Hepatocyte (in vitro differentiated cells): ENCODE data around the gene SLC22A12. TPM values are rescaled to one million over a fixed set of nuclear protein-coding genes. Genes with fewer than 3 reads are reported as not detected.

Source experiments
- DNase-seq: peaks from one replicate; pipeline ENCODE4 v3.0.0-alpha.2; 2016; ENCODE audit warnings: low spot score
- H2AFZ ChIP-seq: fragments of 200-600 bp; sonication (generic); 2 replicates; pipeline ENCODE4 v1.6.0; 2016; ENCODE audit warnings: antibody characterized with exemption, mild to moderate bottlenecking
- H3K27ac ChIP-seq: fragments of 200-600 bp; sonication (generic); 2 replicates; pipeline ENCODE4 v1.5.1; 2016; ENCODE audit warnings: mild to moderate bottlenecking
- H3K27me3 ChIP-seq: fragments of 200-600 bp; sonication (generic); 2 replicates; pipeline ENCODE4 v1.6.1; 2016
- H3K36me3 ChIP-seq: fragments of 200-600 bp; sonication (generic); replicated peaks from 2 replicates; pipeline ENCODE4 v1.5.1; 2016; ENCODE audit warnings: low read depth; ENCODE audit not compliant: insufficient read depth
- H3K4me1 ChIP-seq: fragments of 200-600 bp; sonication (generic); 2 replicates; pipeline ENCODE4 v1.5.1; 2016; ENCODE audit warnings: mild to moderate bottlenecking, moderate library complexity; ENCODE audit not compliant: insufficient read depth
- H3K4me2 ChIP-seq: fragments of 200-600 bp; sonication (generic); 2 replicates; pipeline ENCODE4 v1.6.0; 2016
- H3K4me3 ChIP-seq: fragments of 200-600 bp; sonication (generic); 2 replicates; pipeline ENCODE4 v1.5.1; 2016; ENCODE audit warnings: mild to moderate bottlenecking
- H3K79me2 ChIP-seq: fragments of 200-600 bp; sonication (generic); 2 replicates; pipeline ENCODE4 v1.6.0; 2017; ENCODE audit warnings: mild to moderate bottlenecking
- H3K9me2 ChIP-seq: fragments of 200-600 bp; sonication (generic); replicated peaks from 2 replicates; pipeline ENCODE4 v1.6.0; 2017; ENCODE audit warnings: mild to moderate bottlenecking; ENCODE audit not compliant: insufficient read depth
- H3K9me3 ChIP-seq: fragments of 200-600 bp; sonication (generic); 2 replicates; pipeline ENCODE4 v1.5.1; 2016; ENCODE audit warnings: low read depth, mild to moderate bottlenecking
- H4K20me1 ChIP-seq: fragments of 200-600 bp; sonication (generic); 2 replicates; pipeline ENCODE4 v1.6.0; 2016; ENCODE audit warnings: mild to moderate bottlenecking; ENCODE audit not compliant: insufficient read depth, poor library complexity, severe bottlenecking
- EZH2 ChIP-seq: fragments of 200-600 bp; sonication (generic); IDR thresholded peaks from 2 replicates; pipeline ENCODE4 v1.6.1; 2016; ENCODE audit warnings: antibody characterized with exemption, mild to moderate bottlenecking, borderline replicate concordance
- EZH2phosphoT487 ChIP-seq: fragments of 200-600 bp; sonication (generic); IDR thresholded peaks from one replicate; pipeline ENCODE4 v1.6.1; 2018; ENCODE audit warnings: antibody characterized with exemption, mild to moderate bottlenecking, low read depth, moderate library complexity; ENCODE audit not compliant: unreplicated experiment, severe bottlenecking
- WGBS: methylation state at CpG from one replicate; pipeline ENCODE4 v1.1.6; 2016; ENCODE audit warnings: low lambda C conversion rate; ENCODE audit errors: missing lambda C conversion rate; 5-methylcytosine and 5-hydroxymethylcytosine counted together
- polyA plus RNA-seq: library from polyadenylated mRNA; unstranded; fragments of >200 nt; fragmentation: Nextera tagmentation; extraction: Ambion mirVana; gene quantifications from 2 replicates; pipeline ENCODE4 v1.2.1, GENCODE V29; 2016
- total RNA-seq: library from RNA; depleted of rRNA; stranded (reverse); fragments of >200 nt; gene quantifications from 2 replicates; pipeline ENCODE4 v1.2.3, GENCODE V29; 2014
- TF ChIP-seq, protein P1 (sequence below): fragments of 200-600 bp; sonication (generic); IDR thresholded peaks from 2 replicates; pipeline ENCODE4 v1.5.1; 2016; ENCODE audit warnings: antibody characterized with exemption, mild to moderate bottlenecking; ENCODE audit not compliant: poor library complexity

Gene SLC22A12
- total and polyA plus RNA-seq, 2 experiments from 2014 or later, result 0.11 TPM; not detected in 1

DNA sequence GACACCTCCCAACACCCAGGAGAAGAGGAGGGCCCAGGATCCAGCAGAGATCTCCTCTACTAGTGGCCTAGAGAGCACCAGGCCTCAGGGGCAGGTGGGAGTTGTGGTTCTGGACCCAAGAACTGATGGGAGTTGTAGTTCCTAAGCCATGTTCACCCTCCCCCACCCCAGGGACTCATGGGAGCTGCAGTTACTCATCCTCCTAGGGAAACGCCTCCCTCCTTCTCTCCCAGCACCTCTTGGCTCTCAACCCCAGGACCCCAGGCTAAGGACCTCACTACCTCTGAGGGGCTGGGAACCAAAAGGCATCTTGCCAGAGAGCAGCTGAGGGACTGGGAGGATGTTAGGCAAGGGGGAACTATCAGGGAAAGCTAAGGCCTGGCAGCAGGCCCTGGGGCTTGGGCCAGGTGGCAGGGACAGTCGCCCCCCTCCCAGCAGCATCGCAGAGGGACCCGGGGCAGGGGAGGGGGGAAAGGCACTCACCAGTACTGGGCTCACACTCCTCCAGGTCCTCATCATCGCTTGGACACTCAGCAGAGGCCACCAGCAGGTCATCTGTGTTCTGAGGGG is 28.9 kb downstream of the SLC22A12 start:
- peak overlapping the region; percentile 84 for H3K27ac ChIP-seq
- no peak overlapping the region for H3K4me3 ChIP-seq
- WGBS, result 87% methylated on average over 5 of the region's 5 CpGs
- no peaks in the 10 kb centered on the region for H3K27me3 ChIP-seq
- H3K9me3 ChIP-seq, result no peaks in the 10 kb centered on the region
- TF ChIP-seq EZH2phosphoT487 (no peak), EZH2 (no peak)
- TF ChIP-seq, protein P1, sequence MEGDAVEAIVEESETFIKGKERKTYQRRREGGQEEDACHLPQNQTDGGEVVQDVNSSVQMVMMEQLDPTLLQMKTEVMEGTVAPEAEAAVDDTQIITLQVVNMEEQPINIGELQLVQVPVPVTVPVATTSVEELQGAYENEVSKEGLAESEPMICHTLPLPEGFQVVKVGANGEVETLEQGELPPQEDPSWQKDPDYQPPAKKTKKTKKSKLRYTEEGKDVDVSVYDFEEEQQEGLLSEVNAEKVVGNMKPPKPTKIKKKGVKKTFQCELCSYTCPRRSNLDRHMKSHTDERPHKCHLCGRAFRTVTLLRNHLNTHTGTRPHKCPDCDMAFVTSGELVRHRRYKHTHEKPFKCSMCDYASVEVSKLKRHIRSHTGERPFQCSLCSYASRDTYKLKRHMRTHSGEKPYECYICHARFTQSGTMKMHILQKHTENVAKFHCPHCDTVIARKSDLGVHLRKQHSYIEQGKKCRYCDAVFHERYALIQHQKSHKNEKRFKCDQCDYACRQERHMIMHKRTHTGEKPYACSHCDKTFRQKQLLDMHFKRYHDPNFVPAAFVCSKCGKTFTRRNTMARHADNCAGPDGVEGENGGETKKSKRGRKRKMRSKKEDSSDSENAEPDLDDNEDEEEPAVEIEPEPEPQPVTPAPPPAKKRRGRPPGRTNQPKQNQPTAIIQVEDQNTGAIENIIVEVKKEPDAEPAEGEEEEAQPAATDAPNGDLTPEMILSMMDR, result no peak
- H3K9me2 ChIP-seq, result no peaks in the 10 kb centered on the region
- DNase-seq, result peak; percentile 80
- H3K4me1 ChIP-seq, result peaks cover 24% of the 10 kb centered on the region
- H3K79me2 ChIP-seq, result no peaks in the 10 kb centered on the region
- H3K36me3 ChIP-seq, result no peaks in the 10 kb centered on the region
- peak overlapping the region; percentile 64 for H3K4me2 ChIP-seq
- H2AFZ ChIP-seq, result no peak overlapping the region
- no peaks in the 10 kb centered on the region for H4K20me1 ChIP-seq

DNA sequence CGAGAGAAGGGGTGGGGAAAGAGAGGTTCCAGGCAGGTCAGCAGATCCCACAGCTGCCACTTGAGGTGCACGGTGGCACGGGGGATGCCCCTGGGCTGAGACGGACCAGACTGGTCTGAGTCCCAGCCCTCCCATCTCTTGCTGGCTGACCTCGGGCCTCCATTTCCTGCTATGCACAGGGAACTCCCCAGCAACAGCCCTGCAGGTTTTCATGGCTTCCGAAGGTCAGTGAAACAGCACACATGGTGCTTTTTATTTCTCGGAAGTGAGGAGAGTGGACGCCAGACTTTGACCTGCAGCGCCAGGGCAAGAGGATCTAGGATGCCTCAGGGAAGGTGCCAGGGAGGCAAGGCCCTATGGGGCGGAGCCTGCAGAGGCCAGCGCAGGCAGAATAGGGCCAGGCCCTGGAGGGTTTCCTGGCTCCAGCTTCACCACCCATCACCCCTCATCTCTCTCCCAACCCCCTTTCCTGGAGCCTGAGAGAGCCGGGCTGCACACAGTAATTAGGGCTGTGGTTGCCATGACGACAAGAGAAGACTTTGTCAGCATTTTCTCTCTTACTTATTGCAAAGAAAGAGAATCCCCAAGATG is 29.5 kb downstream of the SLC22A12 start:
- Histone ChIP-seq H2AFZ (no peak overlapping the region), H3K27me3 (no peaks in the 10 kb centered on the region), H3K4me3 (no peak overlapping the region), H3K9me3 (no peaks in the 10 kb centered on the region), H3K79me2 (no peaks in the 10 kb centered on the region), H3K27ac (peak overlapping the region; percentile 84), H3K4me1 (peaks cover 24% of the 10 kb centered on the region), H3K4me2 (peak overlapping the region; percentile 64), H3K9me2 (no peaks in the 10 kb centered on the region), H3K36me3 (no peaks in the 10 kb centered on the region), H4K20me1 (no peaks in the 10 kb centered on the region)
- DNase-seq, result peak; percentile 80
- TF ChIP-seq EZH2phosphoT487 (no peak), EZH2 (no peak)
- TF ChIP-seq, protein P1, result no peak
- WGBS, result 66% methylated on average over 13 of the region's 13 CpGs

DNA sequence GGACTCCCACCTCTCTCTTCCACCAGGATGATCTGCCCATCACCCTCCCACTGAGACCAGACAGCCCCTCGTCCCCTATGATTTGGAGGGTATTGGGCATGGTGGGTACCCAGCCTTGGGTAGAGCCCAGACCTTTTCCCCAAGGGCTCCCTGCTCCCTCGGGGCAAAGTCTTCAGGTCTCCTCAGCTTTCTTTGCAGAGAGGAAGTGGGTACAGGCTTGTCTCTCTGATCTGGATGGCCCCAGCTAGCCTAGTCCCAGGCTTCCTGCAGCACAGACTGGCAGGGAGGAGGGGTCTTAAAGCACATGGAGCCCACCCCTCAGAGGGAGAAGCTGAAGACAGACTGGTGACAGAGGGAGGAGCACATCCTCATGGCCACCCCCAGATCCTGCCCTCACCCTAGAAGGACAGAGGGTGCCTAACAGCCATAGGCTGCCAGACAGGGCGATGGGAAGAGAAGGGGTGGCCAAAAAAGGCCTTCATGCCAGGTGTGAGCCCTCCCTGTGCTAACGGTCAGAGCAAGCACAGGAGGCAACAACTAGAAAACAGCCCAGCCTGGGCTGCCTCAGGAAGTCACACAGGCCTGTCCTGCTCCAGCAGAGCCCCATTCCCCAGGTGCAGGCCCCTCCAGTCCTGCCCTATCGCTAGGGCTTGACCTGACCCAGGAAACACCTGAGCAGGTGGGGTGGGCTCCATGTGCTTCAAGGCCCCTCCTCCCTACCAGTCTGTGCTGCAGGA is 30.4 kb downstream of the SLC22A12 start:
- no peak for DNase-seq
- H4K20me1 ChIP-seq, result no peaks in the 10 kb centered on the region
- no peaks in the 10 kb centered on the region for H3K79me2 ChIP-seq
- no peak overlapping the region for H3K4me2 ChIP-seq
- no peaks in the 10 kb centered on the region for H3K9me3 ChIP-seq
- peaks cover 24% of the 10 kb centered on the region for H3K4me1 ChIP-seq
- H3K9me2 ChIP-seq, result no peaks in the 10 kb centered on the region
- no peaks in the 10 kb centered on the region for H3K36me3 ChIP-seq
- H3K27ac ChIP-seq, result peak overlapping the region; percentile 84
- no peak overlapping the region for H3K4me3 ChIP-seq
- 94% methylated on average over 5 of the region's 5 CpGs for WGBS
- no peaks in the 10 kb centered on the region for H3K27me3 ChIP-seq
- no peak for TF ChIP-seq EZH2phosphoT487
- TF ChIP-seq, protein P1, result no peak
- TF ChIP-seq EZH2, result no peak
- no peak overlapping the region for H2AFZ ChIP-seq
